ENCODE data around the gene TNIK.

TNIK gene

DNA sequence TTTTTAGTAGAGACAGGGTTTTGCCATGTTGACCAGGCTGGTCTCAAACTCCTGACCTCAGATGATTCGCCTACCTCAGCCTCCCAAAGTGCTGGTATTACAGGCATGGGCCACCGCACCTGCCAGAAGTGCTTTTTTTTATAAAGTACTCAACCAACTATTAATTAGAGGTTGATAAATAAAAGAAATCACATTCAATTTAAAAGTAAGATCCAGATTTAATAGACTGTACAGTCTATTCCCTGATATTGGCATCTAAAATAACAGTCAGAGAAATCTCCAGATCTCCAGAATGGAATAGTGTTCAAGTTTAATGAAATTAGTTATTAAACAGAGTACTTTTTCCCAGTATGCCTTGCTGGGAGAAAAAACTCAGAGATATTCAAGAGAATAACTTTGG, 290.8 kb downstream of the TNIK start:
- no peak overlapping the region for H3K4me3 ChIP-seq (ENCODE audit: low read length)
- TF ChIP-seq, protein P1, sequence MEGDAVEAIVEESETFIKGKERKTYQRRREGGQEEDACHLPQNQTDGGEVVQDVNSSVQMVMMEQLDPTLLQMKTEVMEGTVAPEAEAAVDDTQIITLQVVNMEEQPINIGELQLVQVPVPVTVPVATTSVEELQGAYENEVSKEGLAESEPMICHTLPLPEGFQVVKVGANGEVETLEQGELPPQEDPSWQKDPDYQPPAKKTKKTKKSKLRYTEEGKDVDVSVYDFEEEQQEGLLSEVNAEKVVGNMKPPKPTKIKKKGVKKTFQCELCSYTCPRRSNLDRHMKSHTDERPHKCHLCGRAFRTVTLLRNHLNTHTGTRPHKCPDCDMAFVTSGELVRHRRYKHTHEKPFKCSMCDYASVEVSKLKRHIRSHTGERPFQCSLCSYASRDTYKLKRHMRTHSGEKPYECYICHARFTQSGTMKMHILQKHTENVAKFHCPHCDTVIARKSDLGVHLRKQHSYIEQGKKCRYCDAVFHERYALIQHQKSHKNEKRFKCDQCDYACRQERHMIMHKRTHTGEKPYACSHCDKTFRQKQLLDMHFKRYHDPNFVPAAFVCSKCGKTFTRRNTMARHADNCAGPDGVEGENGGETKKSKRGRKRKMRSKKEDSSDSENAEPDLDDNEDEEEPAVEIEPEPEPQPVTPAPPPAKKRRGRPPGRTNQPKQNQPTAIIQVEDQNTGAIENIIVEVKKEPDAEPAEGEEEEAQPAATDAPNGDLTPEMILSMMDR (conservative IDR thresholded peaks at IDR 0.05; ENCODE audit: low read length): no peak
- DNase-seq (ENCODE audit: low read depth): no peak

DNA sequence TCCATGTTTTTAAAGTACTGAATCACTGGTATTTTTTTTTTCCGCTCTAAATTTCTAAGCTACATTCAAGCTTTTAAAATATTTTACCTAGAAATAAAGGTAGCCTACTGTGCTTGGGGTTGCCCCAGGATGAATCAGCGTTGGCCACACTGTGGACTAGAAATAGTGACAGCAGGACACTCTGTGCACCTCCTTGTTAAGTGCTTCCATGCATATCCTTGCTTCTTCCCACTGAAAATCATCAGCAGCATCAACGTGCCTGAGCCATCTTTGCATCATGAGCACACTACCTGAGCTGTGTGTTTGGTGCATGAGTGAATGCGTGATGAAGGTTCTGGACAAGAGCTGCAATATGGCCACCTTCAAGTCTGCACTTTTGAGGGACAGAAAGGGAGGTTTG, 291.7 kb downstream of the TNIK start:
- no peak for DNase-seq (ENCODE audit: low read depth)
- H3K4me3 ChIP-seq (ENCODE audit: low read length): no peak overlapping the region
- TF ChIP-seq, protein P1 (conservative IDR thresholded peaks at IDR 0.05; ENCODE audit: low read length): no peak

DNA sequence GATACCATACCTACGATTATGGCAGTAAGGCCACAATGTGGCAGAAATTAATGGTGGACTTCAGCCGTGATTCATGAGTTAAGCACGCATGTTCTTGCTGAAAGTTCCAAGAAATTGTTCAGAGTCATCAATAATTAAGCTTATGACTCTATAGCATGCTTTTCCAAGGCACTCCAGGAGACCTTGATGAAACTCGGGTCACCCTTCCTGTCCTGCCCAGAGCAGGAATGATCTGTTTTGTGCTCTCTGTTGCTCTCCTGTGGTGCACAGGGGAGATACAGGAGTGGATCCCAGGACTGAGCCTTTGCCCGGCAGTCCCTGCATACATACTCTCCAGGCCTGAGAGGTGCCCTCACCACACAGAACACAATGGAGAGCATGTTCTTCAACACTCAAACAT, 292.1 kb downstream of the TNIK start:
- H3K4me3 ChIP-seq (ENCODE audit: low read length): no peak overlapping the region
- TF ChIP-seq, protein P1 (conservative IDR thresholded peaks at IDR 0.05; ENCODE audit: low read length): peak; percentile 66
- peak; percentile 40 for DNase-seq (ENCODE audit: low read depth)

DNA sequence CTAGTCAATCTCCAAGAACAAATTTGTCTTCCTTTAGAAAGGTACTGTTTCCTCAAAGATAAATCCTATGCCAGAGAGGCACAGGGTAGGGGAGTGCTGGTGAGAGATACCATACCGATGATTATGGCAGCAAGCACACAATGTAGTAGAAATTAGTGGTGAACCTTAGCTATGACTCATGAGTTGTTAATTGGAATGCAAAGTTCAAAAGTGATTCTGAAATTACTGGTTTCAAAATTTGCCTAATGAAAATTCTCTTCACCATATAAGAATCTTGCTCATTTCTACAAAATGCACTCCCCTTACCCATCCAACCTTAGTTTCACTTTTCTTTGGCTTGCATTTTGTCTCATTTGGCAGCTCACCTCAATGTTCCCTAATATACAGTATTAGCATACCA, 294.2 kb downstream of the TNIK start:
- DNase-seq (ENCODE audit: low read depth): no peak
- no peak overlapping the region for H3K4me3 ChIP-seq (ENCODE audit: low read length)
- TF ChIP-seq, protein P1 (conservative IDR thresholded peaks at IDR 0.05; ENCODE audit: low read length): no peak

DNA sequence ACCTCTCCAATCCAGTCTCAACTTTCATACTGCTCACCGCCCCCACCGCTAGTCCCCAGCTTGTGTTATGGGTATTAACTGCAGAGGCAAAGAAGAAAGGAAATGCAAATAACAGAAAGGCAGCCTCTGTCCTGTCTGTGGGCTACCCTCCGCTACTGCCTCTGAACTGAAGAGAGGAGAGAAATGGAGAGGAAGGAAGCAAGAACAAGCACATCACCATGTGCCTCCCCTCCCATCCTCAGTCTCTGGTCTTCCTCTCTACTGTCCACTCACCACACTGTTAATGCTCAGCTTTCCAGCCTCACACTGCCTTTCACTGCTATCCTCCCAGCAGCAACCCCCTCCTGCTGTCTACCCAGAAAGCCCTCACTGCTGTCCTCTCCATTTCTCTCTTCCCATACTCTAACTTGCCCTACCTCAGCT, 294.7 kb downstream of the TNIK start:
- DNase-seq (ENCODE audit: low read depth): no peak
- TF ChIP-seq, protein P1 (conservative IDR thresholded peaks at IDR 0.05; ENCODE audit: low read length): no peak
- H3K4me3 ChIP-seq (ENCODE audit: low read length): no peak overlapping the region

DNA sequence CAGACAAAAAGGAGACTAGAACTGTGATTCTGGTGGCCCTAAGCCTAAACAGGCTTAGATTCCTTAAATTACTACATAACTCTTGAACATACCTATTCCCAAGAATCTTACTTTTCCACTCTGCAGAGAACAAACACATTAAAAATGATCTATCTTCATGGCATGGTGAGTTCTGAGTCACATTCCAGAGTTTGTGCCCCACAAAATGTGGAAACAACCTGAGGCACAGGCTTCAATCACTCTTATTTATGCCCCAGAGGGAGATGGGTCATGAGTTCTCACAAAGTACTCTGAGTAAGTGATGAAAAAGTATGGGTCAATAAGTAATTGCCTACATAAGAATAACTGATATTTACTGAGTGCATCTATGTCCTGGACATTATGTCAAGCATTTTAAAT, 296.1 kb downstream of the TNIK start:
- no peak overlapping the region for H3K4me3 ChIP-seq (ENCODE audit: low read length)
- TF ChIP-seq, protein P1 (conservative IDR thresholded peaks at IDR 0.05; ENCODE audit: low read length): no peak
- DNase-seq (ENCODE audit: low read depth): peak; percentile 25

DNA sequence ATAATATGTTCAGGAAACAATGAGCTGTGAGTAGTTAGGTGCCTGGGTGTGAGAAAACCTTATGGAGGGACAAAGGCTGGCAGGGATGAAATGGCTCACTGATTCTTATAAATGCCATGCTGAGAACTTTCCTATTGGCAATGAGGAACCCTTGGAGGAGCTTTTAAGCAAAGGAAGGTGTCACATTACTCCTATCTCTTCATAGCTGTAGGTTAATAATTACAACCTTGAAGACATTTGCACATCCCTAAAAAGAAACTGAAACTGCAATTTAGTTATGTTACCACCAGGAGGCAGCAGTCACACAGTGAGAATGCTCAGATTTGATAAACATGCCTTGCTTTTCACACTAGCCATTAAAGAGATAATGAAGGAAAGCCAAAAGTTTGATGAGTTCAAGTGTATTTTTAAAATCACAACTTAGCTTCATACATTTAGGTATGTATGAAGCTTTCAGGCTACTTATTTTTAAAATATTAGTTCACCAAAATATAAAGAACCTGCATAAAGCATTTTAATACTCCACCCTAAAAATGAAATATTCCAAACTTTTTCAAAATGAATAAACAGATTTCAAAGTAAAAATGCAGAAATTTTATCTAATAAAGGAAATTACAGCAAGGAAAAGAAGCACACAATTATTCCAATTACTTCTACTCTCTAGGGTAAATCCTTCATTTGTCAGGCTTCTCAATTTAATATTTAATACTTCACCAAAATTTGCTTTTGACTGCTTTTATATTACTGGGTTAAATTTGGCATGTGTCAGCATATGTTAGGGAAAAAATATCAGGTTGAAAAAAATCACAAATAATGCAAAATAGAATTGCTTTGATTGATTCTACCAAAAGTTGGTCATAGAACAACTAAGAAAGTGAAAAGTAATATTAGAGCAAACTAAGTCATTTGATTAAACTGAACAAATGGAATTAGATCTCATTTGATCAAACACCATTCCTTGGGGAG, 296.8 kb downstream of the TNIK start:
- TF ChIP-seq, protein P1 (conservative IDR thresholded peaks at IDR 0.05; ENCODE audit: low read length): peak; percentile 43
- no peak for DNase-seq (ENCODE audit: low read depth)
- no peak overlapping the region for H3K4me3 ChIP-seq (ENCODE audit: low read length)
